ENCODE measurements around the gene CDHR3. TPM values are rescaled to one million over a fixed set of nuclear protein-coding genes. Genes with fewer than 3 reads are reported as not detected.

The CDHR3 gene
- total and polyA plus RNA-seq, 2 donors (not counting 1 experiment from before 2014, with no cell fraction given) = 5.1 to 9.4 TPM

- TF ChIP-seq CTCF (conservative IDR thresholded peaks at IDR 0.05 in 1 of 2, IDR thresholded peaks at IDR 0.05 in 1 of 2; ENCODE audit: low read depth in 1 of 2, low read length in 2 of 2) (no peak), EZH2 (IDR thresholded peaks at IDR 0.05; ENCODE audit: low read length, missing control alignments) (no peak)
- Histone ChIP-seq H3K4me2 (ENCODE audit: extremely low read depth, insufficient read depth, low read length) (no peak overlapping the region), H3K27me3 (ENCODE audit: control insufficient read depth, insufficient read depth, low read length) (no peaks in the 10 kb centered on the region), H3K36me3 (ENCODE audit: control insufficient read depth, insufficient read depth, low read length) (no peaks in the 10 kb centered on the region), H3K27ac (ENCODE audit: insufficient read depth, low read length) (no peak overlapping the region), H3K9me3 (ENCODE audit: control insufficient read depth, insufficient read depth, low read depth, low read length) (no peaks in the 10 kb centered on the region), H2AFZ (ENCODE audit: low read length) (no peak overlapping the region), H3K9ac (ENCODE audit: insufficient read depth, low read length) (no peak overlapping the region), H4K20me1 (ENCODE audit: control insufficient read depth, extremely low read depth, insufficient read depth, low read length) (no peaks in the 10 kb centered on the region), H3K79me2 (ENCODE audit: control insufficient read depth, insufficient read depth, low read length) (no peaks in the 10 kb centered on the region), H3K4me1 (ENCODE audit: control insufficient read depth, extremely low read depth, insufficient read depth, low read length) (peaks cover 8% of the 10 kb centered on the region), H3K4me3 (replicated peaks in 1 of 4; ENCODE audit: control extremely low read depth in 1 of 4, insufficient read depth in 1 of 4, low read depth in 3 of 4, low read length in 4 of 4) (no peak overlapping the region)
- no peak for DNase-seq (ENCODE audit: low read depth in 2 of 2)
Measured at GRCh38 chr7:106016331-106016730, 53.3 kb downstream of the CDHR3 start.

- TF ChIP-seq EZH2 (IDR thresholded peaks at IDR 0.05; ENCODE audit: low read length, missing control alignments) = no peak
- TF ChIP-seq CTCF (conservative IDR thresholded peaks at IDR 0.05 in 1 of 2, IDR thresholded peaks at IDR 0.05 in 1 of 2; ENCODE audit: low read depth in 1 of 2, low read length in 2 of 2) = no peak
- H3K4me3 ChIP-seq (replicated peaks in 1 of 4; ENCODE audit: control extremely low read depth in 1 of 4, insufficient read depth in 1 of 4, low read depth in 3 of 4, low read length in 4 of 4) = no peak overlapping the region
- peaks cover 5% of the 10 kb centered on the region for H3K4me1 ChIP-seq (ENCODE audit: control insufficient read depth, extremely low read depth, insufficient read depth, low read length)
Measured at GRCh38 chr7:106017657-106018056, 54.6 kb downstream of the CDHR3 start.

GRCh38 chr7:106018566-106019469 is 55.8 kb downstream of the CDHR3 start:
- DNase-seq (ENCODE audit: low read depth in 2 of 2) = peak; percentile 28 to 69
- Histone ChIP-seq H2AFZ (ENCODE audit: low read length) (no peak overlapping the region), H3K79me2 (ENCODE audit: control insufficient read depth, insufficient read depth, low read length) (no peaks in the 10 kb centered on the region), H3K9ac (ENCODE audit: insufficient read depth, low read length) (no peak overlapping the region), H3K27me3 (ENCODE audit: control insufficient read depth, insufficient read depth, low read length) (no peaks in the 10 kb centered on the region), H4K20me1 (ENCODE audit: control insufficient read depth, extremely low read depth, insufficient read depth, low read length) (no peaks in the 10 kb centered on the region), H3K36me3 (ENCODE audit: control insufficient read depth, insufficient read depth, low read length) (no peaks in the 10 kb centered on the region), H3K4me2 (ENCODE audit: extremely low read depth, insufficient read depth, low read length) (no peak overlapping the region), H3K4me1 (ENCODE audit: control insufficient read depth, extremely low read depth, insufficient read depth, low read length) (no peaks in the 10 kb centered on the region), H3K27ac (ENCODE audit: insufficient read depth, low read length) (no peak overlapping the region), H3K9me3 (ENCODE audit: control insufficient read depth, insufficient read depth, low read depth, low read length) (no peaks in the 10 kb centered on the region), H3K4me3 (replicated peaks in 1 of 4; ENCODE audit: control extremely low read depth in 1 of 4, insufficient read depth in 1 of 4, low read depth in 3 of 4, low read length in 4 of 4) (no peak overlapping the region)
- TF ChIP-seq EZH2 (IDR thresholded peaks at IDR 0.05; ENCODE audit: low read length, missing control alignments) (no peak), CTCF (conservative IDR thresholded peaks at IDR 0.05 in 1 of 2, IDR thresholded peaks at IDR 0.05 in 1 of 2; ENCODE audit: low read depth in 1 of 2, low read length in 2 of 2) (no peak)

More at GRCh38 chr7:106017657-106018056, 54.6 kb downstream of the CDHR3 start:
- no peaks in the 10 kb centered on the region for H3K9me3 ChIP-seq (ENCODE audit: control insufficient read depth, insufficient read depth, low read depth, low read length)
- no peaks in the 10 kb centered on the region for H4K20me1 ChIP-seq (ENCODE audit: control insufficient read depth, extremely low read depth, insufficient read depth, low read length)
- no peaks in the 10 kb centered on the region for H3K36me3 ChIP-seq (ENCODE audit: control insufficient read depth, insufficient read depth, low read length)
- no peaks in the 10 kb centered on the region for H3K27me3 ChIP-seq (ENCODE audit: control insufficient read depth, insufficient read depth, low read length)
- H3K27ac ChIP-seq (ENCODE audit: insufficient read depth, low read length) = no peak overlapping the region
- no peak overlapping the region for H3K9ac ChIP-seq (ENCODE audit: insufficient read depth, low read length)
- H3K4me2 ChIP-seq (ENCODE audit: extremely low read depth, insufficient read depth, low read length) = no peak overlapping the region
- no peaks in the 10 kb centered on the region for H3K79me2 ChIP-seq (ENCODE audit: control insufficient read depth, insufficient read depth, low read length)
- no peak overlapping the region for H2AFZ ChIP-seq (ENCODE audit: low read length)
- no peak for DNase-seq (ENCODE audit: low read depth in 2 of 2)

Measured in fibroblast of lung (primary cell).